HG03064 (cell line): ENCODE results near the gene IL24.
"Not testable (repeated sequence)": the region's sequence is repeated elsewhere in the genome, so short reads cannot be mapped to it uniquely, and the experiment has no call there.

Source experiments
- ATAC-seq: cut with Tn5 transposase; IDR thresholded peaks from one replicate; pipeline ENCODE4 v1.9.1; 2021; ENCODE audit warnings: low read depth; ENCODE audit not compliant: unreplicated experiment

The IL24 gene

DNA sequence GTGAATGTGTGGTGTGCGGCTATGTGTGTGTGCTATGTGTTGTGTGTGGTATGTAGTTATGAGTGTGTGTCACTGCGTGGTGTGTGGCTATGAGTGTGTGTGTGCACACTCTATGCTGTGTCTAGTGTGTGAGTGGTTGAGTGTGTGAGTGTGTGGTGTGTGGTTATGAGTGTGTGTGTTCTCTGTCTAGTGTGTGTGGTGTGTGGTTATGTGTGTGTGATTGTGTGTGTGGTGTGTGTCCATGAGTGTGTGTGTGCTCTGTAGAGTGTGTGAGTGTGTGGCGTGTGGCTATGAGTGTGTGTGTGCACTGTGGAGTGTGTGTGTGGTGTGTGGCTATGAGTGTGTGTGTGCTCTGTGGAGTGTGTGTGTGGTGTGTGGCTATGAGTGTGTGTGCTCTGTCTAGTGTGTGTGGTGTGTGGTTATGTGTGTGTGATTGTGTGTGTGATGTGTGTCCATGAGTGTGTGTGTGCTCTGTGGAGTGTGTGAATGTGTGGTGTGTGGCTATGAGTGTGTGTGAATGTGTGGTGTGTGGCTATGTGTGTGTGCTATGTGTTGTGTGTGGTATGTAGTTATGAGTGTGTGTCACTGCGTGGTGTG is 26.8 kb downstream of the IL24 start:
- not testable (repeated sequence) for ATAC-seq

DNA sequence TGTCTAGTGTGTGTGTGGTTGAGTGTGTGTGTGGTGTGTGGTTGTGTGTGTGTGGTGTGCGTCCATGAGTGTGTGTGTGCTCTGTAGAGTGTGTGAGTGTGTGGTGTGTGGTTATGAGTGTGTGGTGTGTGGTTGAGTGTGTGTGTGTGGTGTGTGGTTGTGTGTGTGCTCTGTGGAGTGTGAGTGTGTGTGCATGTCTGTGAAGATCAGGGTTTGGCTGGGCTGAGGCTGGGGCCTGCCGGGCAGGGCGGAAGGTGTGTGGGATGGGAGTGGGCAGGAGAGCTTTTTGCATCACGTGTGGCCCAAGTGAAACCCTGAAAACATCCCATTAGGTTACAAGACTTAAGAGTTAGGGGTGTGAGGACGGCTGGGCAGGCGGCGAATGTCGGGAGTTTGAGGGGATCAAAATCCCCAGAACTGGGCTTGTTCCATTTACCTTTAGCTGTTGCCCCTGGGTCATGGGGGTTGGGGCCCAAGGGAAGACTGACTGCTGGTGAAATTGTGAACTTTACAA is 27.4 kb downstream of the IL24 start:
- ATAC-seq = peak; percentile 11

DNA sequence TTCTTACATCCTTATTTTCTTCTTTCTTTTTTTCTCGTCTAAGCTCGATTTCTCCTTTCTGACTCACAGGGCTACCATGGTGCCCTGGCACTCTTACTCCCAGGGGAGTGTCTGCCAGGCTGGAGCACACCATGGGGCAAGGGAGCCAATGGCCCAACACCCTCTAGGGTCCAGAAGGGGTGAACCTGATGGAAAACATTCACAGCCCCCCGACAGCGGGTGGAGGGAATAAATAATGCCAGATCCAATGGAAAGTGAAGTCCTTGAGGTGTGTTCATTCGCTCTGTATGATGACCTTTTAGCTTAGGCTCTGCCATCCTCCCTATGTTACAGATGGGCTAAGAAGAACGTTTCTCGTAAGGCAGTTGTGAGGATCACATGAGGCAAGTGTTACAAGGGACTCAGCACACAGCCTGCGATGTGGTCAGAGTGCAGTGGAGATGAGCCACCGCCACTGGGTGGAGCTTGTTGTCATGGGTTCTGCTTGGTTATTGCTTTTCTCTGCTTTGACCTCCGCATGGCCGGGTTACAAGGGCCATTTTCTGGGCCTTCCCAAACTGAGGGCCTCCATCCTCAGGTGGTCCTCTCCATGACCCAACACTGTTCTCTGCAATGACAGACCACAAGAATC is 28.0 kb downstream of the IL24 start:
- peak; percentile 44 for ATAC-seq

GRCh38 chr1:206926286-206926685 is 29.0 kb downstream of the IL24 start:
- no peak for ATAC-seq

DNA sequence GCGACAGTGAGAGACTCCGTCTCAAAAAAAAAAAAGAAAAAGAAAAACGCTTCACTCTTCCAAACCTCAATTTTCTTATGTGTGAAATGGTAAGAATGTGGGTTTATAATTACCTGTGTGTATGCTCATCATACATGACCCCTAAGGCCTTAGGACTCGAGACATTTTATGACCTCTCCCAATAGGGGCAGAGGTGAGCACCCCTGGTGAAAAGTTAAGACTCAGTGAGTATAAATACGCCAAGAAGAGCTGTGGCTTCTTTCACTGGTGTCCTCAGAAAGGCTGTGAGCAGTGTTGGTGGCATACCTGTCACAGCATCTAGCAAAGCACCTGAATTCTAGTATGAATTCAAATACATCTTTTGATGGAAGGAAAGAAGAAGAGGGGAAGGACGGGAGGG is 32.3 kb downstream of the IL24 start:
- ATAC-seq = no peak

- ATAC-seq = peak; percentile 77
Measured at GRCh38 chr1:206930210-206930798, 33.1 kb downstream of the IL24 start.

DNA sequence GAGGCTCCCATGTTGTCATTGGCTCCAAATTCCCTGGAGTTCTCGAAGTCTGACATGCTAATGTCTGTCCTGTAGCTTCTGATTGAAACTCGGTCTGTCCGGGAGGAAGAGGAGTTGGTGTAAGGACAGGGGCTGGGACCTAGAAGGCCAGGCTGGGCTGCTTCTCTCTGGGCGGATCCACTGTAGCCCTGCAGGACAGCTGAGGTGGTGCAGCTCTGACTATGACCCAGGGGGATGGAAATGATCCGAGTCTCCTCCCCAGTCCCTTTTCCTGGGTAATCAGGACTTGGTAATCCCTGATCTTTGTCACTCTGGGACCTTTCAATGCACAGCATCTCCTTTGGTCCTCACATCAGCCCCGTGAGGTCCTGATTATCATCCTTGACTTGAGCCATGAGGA is 34.5 kb downstream of the IL24 start:
- no peak for ATAC-seq

DNA sequence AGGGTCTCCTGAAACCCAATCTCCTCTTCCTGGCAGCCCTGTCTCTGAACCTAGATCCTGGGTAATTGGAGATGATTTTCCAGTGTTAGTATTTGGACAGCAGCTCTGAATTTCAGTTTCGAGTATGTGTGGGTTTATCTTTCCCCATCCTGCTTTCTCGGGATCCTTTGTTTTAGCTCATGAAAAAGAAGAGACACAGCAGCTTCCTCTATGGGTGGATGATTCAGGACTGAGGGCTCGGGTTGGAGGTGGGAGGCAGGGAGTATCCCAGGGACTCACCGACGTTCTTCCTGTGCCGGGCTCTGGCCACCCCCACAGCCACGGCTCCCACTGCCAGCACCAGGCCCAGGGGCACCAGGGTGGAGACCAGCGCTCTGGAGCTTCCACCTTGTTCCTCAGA is 34.9 kb downstream of the IL24 start:
- no peak for ATAC-seq

- no peak for ATAC-seq
Measured at GRCh38 chr1:206933333-206933945, 36.2 kb downstream of the IL24 start.

DNA sequence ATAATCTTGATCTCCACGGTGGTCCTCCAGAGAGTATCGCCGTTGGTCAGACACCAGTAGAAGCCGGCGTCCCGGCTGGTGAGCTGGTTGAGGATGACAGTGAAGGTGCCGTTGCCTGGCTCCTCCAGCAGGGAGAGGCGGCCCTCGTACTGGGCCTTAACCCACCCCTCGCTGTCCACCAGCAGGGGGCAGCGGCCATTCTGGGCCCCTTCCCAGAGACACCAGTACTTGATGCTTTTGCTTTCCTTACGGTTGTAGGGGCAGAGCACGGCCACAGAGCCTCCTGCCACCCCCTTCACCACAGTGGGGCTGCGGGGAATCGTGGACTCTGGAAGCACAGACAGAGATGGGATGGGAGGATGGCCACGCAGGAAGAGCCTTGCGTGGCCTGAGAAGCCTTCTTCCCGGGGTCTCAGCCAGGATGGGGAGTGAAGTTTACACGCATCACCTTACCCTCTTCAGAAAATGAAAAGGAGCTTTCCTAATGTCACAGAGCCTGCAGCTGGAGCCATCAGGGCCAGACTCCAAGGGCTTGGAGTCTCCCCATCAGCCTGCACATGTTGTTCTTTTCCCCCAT is 38.3 kb downstream of the IL24 start:
- no peak for ATAC-seq

- no peak for ATAC-seq
Measured at GRCh38 chr1:206937425-206937824, 40.2 kb downstream of the IL24 start.

DNA sequence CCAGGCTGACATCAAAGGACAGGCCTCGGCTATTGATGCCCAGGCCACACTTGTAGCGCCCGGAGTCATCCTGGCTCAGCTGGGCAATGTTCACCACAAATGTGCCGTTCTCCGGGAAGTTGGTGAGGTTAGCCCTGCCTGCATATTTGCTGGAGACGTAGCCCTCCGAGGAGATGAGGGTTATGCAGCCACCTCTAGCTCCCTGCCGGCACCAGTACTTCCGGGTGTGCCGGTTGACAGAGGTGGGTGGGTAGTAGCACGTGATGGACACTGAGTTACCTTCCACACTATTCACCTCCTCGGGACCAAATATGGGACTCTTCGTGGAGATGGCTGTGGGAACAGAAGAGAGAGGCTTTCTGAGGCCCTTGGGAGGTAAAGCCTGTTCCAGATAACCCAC is 41.9 kb downstream of the IL24 start:
- no peak for ATAC-seq

- ATAC-seq = no peak
Measured at GRCh38 chr1:206939841-206940587, 42.8 kb downstream of the IL24 start.

DNA sequence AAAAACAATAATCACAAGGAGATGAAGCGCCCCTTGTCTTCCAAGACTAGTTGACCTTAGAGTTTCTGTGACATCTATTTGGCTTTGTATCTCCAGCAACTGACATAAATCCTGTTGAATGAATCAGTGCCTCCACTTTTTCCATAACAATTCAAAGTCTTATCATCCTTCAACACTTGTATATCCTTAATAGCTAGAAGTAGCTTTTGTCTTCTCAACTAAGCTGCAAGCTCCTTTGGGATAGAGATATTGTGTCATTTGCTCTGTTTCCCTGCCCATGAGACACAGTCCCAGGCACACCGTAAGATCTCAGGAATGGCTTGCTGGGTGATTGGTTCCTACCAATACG is 43.3 kb downstream of the IL24 start:
- no peak for ATAC-seq

GRCh38 chr1:206941766-206942418 is 44.6 kb downstream of the IL24 start:
- no peak for ATAC-seq

- ATAC-seq = no peak
Measured at GRCh38 chr1:206944703-206945102, 47.5 kb downstream of the IL24 start.

- no peak for ATAC-seq
Measured at GRCh38 chr1:206945779-206946178, 48.5 kb downstream of the IL24 start.

- ATAC-seq = no peak
Measured at GRCh38 chr1:206946261-206946660, 49.0 kb downstream of the IL24 start, which contains the start of gene PIGR. TSS of gene PIGR (minus strand) at chr1:206946466. CDS start at chr1:206940531, 5,935 bp downstream.

DNA sequence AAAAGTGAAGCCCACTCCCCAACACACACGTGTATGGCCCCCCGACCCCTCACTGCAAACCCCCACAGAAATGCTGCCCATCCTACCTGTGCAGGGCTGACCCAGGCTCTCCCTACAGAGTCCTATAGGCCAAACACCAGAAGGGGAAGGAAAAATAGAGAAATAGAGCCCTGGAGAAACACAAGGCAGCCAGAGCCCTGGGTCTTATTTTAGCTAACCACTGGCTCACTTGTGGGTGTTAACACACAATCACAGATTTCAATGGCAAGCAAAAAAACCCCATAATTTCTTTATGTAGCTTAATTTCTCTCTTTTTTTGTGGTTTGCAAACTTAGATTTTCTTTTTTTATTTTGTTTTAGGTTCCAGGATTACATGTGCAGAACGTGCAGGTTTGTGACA is 50.0 kb downstream of the IL24 start:
- no peak for ATAC-seq

DNA sequence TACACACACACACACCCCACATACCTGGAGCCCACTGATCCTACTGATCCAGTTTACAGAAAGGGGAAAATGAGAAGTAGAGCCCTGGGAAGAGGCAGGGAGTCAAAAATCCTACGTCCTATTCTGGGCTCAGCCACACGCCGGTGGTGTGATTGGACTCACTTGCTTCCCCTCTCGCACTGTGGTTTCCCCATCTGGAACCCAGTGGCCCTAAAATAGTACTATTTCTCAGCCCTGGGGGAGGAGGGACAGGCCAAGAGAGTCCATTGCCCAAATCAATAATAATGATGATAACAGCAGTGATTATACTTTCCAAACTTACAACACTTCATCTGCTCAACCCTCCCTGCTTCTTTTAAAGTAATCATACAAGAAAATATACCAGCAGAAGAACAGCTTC is 52.0 kb downstream of the IL24 start:
- no peak for ATAC-seq
